Subcutaneous abdominal adipose tissue (tissue), 5 donors: Measurements from ENCODE around the gene DBNDD1.
A peak's percentile ranks its signal among the peaks of the same experiment; 100 is the strongest.

Source experiments
- H3K27ac ChIP-seq: one replicate; pipeline ENCODE4 v1.7.0; 2013; ENCODE audit warnings: low read depth, mild to moderate bottlenecking, inconsistent platforms, low read length, moderate library complexity
- H3K27me3 ChIP-seq, 5 donors: one replicate each; pipeline ENCODE4 v1.7.0; 2013; ENCODE audit warnings: low read length in 5 of 5, inconsistent platforms in 1 of 5; ENCODE audit not compliant: control insufficient read depth in 5 of 5, insufficient read depth in 4 of 5
- H3K36me3 ChIP-seq, 5 donors: one replicate each; pipeline ENCODE4 v1.7.0; 2013; ENCODE audit warnings: low read length in 5 of 5; ENCODE audit not compliant: control insufficient read depth in 5 of 5, insufficient read depth in 5 of 5
- H3K4me1 ChIP-seq, 5 donors: one replicate each; pipeline ENCODE4 v1.7.0; 2013; ENCODE audit warnings: low read length in 5 of 5, mild to moderate bottlenecking in 3 of 5, moderate library complexity in 1 of 5; ENCODE audit not compliant: control insufficient read depth in 5 of 5, insufficient read depth in 5 of 5
- H3K4me3 ChIP-seq, 5 donors: one replicate each; pipeline ENCODE4 v1.7.0; 2013; ENCODE audit warnings: low read length in 5 of 5, low read depth in 1 of 5
- H3K9ac ChIP-seq, 5 donors: one replicate each; pipeline ENCODE4 v1.7.0; 2013; ENCODE audit warnings: low read length in 5 of 5, mild to moderate bottlenecking in 4 of 5, moderate library complexity in 3 of 5
- H3K9me3 ChIP-seq, 5 donors: one replicate each; pipeline ENCODE4 v1.7.0; 2013; ENCODE audit warnings: low read length in 5 of 5; ENCODE audit not compliant: control insufficient read depth in 5 of 5
- donor health status: healthy.
- donor health status: healthy.
- donor health status: healthy.
- donor health status: healthy.
- donor health status: healthy.

Gene DBNDD1

DNA sequence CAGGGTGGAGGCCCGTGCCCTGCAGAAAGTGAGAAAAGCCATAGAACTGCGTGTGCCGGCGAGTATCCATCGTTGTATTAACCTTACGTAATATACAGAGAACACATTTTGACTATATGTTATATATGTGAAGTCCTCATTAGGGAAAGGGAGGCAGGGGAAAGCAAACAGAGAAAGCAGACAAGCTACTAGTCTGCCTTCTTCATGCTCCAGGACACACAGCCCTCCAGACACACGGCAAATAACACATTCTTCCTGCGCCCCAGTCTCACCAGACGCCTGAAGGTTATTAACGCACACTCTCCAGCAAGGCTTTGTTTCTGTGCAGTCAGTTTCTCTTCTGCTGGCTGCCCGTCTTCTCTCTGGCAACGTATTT, 29.1 kb upstream of the DBNDD1 start:
- H3K4me3 ChIP-seq: no peak overlapping the region
- peaks cover 0 to 11% (median 3%) of the 10 kb centered on the region in 5 donors for H3K36me3 ChIP-seq
- H3K27me3 ChIP-seq: peaks cover 0 to 7% (median 0%) of the 10 kb centered on the region in 5 donors
- H3K9ac ChIP-seq: peak overlapping the region in 1 of 5 donors; percentile 13
- no peaks in the 10 kb centered on the region for H3K9me3 ChIP-seq
- H3K27ac ChIP-seq: no peak overlapping the region
- peaks cover 0 to 17% (median 14%) of the 10 kb centered on the region in 5 donors for H3K4me1 ChIP-seq

DNA sequence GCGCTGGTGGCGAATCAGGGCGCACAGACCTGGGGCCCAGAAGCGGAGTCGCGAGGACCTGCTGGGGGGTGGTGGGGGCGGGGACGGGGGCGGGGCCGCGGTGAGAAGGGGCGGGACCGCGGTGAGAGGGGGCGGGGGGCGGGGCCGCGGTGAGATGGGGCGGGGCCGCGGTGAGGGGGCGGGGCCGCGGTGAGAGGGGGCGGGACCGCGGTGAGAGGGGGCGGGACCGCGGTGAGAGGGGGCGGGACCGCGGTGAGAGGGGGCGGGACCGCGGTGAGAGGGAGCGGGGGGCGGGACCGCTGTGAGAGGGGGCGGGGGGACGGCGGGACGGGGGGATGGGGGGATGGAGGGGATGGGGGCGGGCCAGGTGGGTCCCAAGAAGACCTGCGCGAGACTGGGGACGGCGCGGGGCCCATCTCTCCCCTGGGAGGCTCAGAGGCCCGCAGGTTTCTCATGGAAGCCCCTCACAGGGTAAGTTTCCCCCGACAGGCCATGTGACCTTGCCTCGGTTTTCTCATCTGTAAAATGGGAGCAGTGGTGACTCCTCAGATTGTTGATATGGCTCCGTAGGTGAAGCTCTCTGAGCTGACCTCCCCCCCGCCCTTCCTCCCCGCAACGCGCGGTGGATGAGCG, 28.6 kb upstream of the DBNDD1 start:
- peak overlapping the region in 1 of 5 donors; percentile 65 for H3K9ac ChIP-seq
- peaks cover 0 to 17% (median 14%) of the 10 kb centered on the region in 5 donors for H3K4me1 ChIP-seq
- H3K36me3 ChIP-seq: peaks cover 0 to 16% (median 8%) of the 10 kb centered on the region in 5 donors
- no peaks in the 10 kb centered on the region for H3K9me3 ChIP-seq
- H3K4me3 ChIP-seq: peak overlapping the region in 3 of 5 donors; percentile 50 to 71 (median 65)
- H3K27me3 ChIP-seq: peaks cover 0 to 7% (median 0%) of the 10 kb centered on the region in 5 donors
- H3K27ac ChIP-seq: no peak overlapping the region

GRCh38 chr16:90046971-90047713, 27.9 kb upstream of the DBNDD1 start:
- Histone ChIP-seq H3K36me3 (peaks cover 0 to 23% (median 14%) of the 10 kb centered on the region in 5 donors), H3K9ac (peak overlapping the region in 4 of 5 donors; percentile 14 to 68 (median 60)), H3K4me1 (peaks cover 0 to 17% (median 14%) of the 10 kb centered on the region in 5 donors), H3K9me3 (no peaks in the 10 kb centered on the region), H3K27ac (no peak overlapping the region), H3K27me3 (peaks cover 0 to 7% (median 0%) of the 10 kb centered on the region in 5 donors), H3K4me3 (peak overlapping the region in 4 of 5 donors; percentile 48 to 71 (median 58))

DNA sequence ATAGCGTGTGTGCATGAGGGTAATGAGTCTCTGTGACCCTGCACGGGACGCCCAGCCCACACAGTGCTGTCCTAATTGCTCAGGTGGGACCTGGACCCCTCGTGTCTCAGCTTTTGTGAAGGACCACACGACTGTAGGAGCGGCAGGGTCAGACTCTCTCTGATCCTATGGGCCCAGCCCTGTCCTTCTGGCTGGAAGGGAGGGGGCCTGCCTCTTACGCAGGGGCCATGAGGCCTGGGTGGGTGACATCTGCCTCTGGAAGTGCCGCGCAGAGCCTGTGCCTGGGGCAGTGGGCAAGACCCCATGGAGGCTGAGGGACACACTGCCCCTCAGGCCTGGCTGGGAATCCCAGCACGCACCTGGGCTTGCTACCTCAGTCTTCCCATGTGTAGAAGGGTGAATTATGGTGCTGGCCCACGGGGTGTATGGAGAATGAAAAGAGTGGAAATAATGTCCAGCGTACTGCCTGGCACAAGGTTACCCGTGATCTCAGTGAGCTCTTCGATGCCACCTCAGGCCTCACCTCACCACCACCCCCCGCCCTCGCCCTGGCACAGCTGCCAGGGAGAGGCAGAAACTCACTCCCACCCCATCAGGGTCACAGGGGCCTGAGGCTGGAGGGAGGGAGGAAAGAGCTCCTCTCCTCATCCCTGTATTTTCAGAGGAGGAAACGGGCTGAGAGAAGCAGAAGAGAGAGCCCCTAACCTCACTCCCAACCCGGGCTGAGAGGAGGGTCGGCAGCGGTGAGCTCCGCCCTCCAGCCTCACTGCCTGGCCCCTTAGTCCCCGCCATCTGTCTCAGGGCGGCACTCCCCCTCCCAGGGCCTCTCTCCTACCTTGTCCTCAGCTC, 27.1 kb upstream of the DBNDD1 start:
- Histone ChIP-seq H3K27me3 (peaks cover 0 to 7% (median 0%) of the 10 kb centered on the region in 5 donors), H3K36me3 (peaks cover 0 to 23% (median 14%) of the 10 kb centered on the region in 5 donors), H3K9ac (peak overlapping the region in 3 of 5 donors; percentile 14 to 68 (median 65)), H3K27ac (no peak overlapping the region), H3K4me3 (peak overlapping the region in 3 of 5 donors; percentile 50 to 71 (median 65)), H3K4me1 (peaks cover 0 to 17% (median 14%) of the 10 kb centered on the region in 5 donors), H3K9me3 (no peaks in the 10 kb centered on the region)

GRCh38 chr16:90044111-90044551, 24.9 kb upstream of the DBNDD1 start:
- H3K27ac ChIP-seq: no peak overlapping the region
- no peak overlapping the region for H3K9ac ChIP-seq
- H3K4me1 ChIP-seq: peaks cover 0 to 17% (median 14%) of the 10 kb centered on the region in 5 donors
- no peaks in the 10 kb centered on the region for H3K9me3 ChIP-seq
- H3K36me3 ChIP-seq: peaks cover 0 to 38% (median 29%) of the 10 kb centered on the region in 5 donors
- H3K27me3 ChIP-seq: peaks cover 0 to 7% (median 0%) of the 10 kb centered on the region in 5 donors
- no peak overlapping the region for H3K4me3 ChIP-seq

- no peak overlapping the region for H3K27ac ChIP-seq
- H3K9ac ChIP-seq: no peak overlapping the region
- H3K36me3 ChIP-seq: peaks cover 0 to 43% (median 35%) of the 10 kb centered on the region in 5 donors
- no peaks in the 10 kb centered on the region for H3K9me3 ChIP-seq
- no peak overlapping the region for H3K4me3 ChIP-seq
- peaks cover 0 to 7% (median 0%) of the 10 kb centered on the region in 5 donors for H3K27me3 ChIP-seq
- H3K4me1 ChIP-seq: peaks cover 0 to 17% (median 14%) of the 10 kb centered on the region in 5 donors
These were observed 24.3 kb upstream of the DBNDD1 start for GRCh38 chr16:90043526-90043925.

GRCh38 chr16:90042946-90043514, 23.8 kb upstream of the DBNDD1 start:
- Histone ChIP-seq H3K36me3 (peaks cover 0 to 48% (median 40%) of the 10 kb centered on the region in 5 donors), H3K4me3 (no peak overlapping the region), H3K4me1 (peaks cover 0 to 16% (median 14%) of the 10 kb centered on the region in 5 donors), H3K9me3 (no peaks in the 10 kb centered on the region), H3K9ac (no peak overlapping the region), H3K27me3 (peaks cover 0 to 7% (median 0%) of the 10 kb centered on the region in 5 donors), H3K27ac (no peak overlapping the region)

DNA sequence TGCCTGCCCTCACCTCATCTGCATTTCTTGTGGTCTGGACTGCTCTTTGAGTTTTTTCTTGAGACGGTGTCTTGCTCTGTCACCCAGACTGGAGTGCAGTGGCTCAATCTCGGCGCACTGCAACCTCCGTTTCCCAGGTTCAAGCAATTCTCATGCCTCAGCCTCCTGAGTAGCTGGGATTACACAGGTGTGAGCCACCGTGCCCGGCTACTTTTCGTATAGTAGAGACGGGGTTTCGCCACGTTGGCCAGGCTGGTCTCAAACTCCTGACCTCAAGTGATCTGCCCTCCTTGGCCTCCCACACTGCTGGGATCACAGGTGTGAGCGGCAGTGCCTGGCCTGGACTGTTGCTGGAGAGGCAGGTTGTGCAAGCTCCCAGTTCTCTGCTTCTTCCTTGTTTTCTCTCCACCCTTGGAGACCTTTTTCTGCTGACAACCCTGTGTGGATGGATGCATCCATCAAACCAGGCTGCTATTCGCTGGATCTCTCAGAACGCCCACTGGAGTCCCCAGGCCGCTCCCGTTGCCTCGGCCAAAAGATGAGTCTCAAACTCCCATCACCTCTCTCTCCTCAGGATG, 22.7 kb upstream of the DBNDD1 start:
- peaks cover 0 to 21% (median 19%) of the 10 kb centered on the region in 5 donors for H3K4me1 ChIP-seq
- H3K36me3 ChIP-seq: peaks cover 0 to 58% (median 50%) of the 10 kb centered on the region in 5 donors
- no peak overlapping the region for H3K9ac ChIP-seq
- H3K4me3 ChIP-seq: no peak overlapping the region
- peaks cover 0 to 6% (median 0%) of the 10 kb centered on the region in 5 donors for H3K27me3 ChIP-seq
- H3K27ac ChIP-seq: no peak overlapping the region
- no peaks in the 10 kb centered on the region for H3K9me3 ChIP-seq
